Large intestine (tissue), 3 donors: ENCODE measurements around the gene BPNT1. TPM values are rescaled to one million over a fixed set of nuclear protein-coding genes. Genes with fewer than 3 reads are reported as not detected.
"Not testable (repeated sequence)": the region's sequence is repeated elsewhere in the genome, so short reads cannot be mapped to it uniquely, and the experiment has no call there.

Source experiments
- DNase-seq, 2 donors: peaks; one replicate each; pipeline versions ENCODE4 v3.0.0 to v3.0.0-alpha.2; 2013
- H3K27ac ChIP-seq: one replicate; pipeline ENCODE4 v1.5.1; 2013; ENCODE audit warnings: low read length
- H3K27me3 ChIP-seq: 2 replicates; pipeline ENCODE4 v1.6.1; 2013; ENCODE audit warnings: low read length; ENCODE audit not compliant: control insufficient read depth, insufficient read depth
- H3K36me3 ChIP-seq: 2 replicates; pipeline ENCODE4 v1.6.1; 2013; ENCODE audit warnings: low read length; ENCODE audit not compliant: control insufficient read depth, insufficient read depth
- H3K4me1 ChIP-seq: one replicate; pipeline ENCODE4 v1.6.1; 2013; ENCODE audit warnings: low read length; ENCODE audit not compliant: control insufficient read depth, insufficient read depth
- H3K4me3 ChIP-seq: one replicate; pipeline ENCODE4 v1.5.1; 2013; ENCODE audit warnings: low read length
- H3K9me3 ChIP-seq: one replicate; pipeline ENCODE4 v1.6.1; 2013; ENCODE audit warnings: mild to moderate bottlenecking, low read depth, low read length, moderate library complexity; ENCODE audit not compliant: control insufficient read depth
- WGBS: methylation state at CpG from one replicate; pipeline ENCODE4 v1.1.5; 2013; ENCODE audit warnings: low lambda C conversion rate; ENCODE audit not compliant: insufficient coverage; 5-methylcytosine and 5-hydroxymethylcytosine counted together
- polyA plus RNA-seq: library from polyadenylated mRNA; unstranded; fragments of 120-200 nt; gene quantifications from one replicate; pipeline ENCODE4 v1.2.1, GENCODE V29; 2013

BPNT1 gene
- polyA plus RNA-seq, 1 donor = 41.3 TPM

DNA sequence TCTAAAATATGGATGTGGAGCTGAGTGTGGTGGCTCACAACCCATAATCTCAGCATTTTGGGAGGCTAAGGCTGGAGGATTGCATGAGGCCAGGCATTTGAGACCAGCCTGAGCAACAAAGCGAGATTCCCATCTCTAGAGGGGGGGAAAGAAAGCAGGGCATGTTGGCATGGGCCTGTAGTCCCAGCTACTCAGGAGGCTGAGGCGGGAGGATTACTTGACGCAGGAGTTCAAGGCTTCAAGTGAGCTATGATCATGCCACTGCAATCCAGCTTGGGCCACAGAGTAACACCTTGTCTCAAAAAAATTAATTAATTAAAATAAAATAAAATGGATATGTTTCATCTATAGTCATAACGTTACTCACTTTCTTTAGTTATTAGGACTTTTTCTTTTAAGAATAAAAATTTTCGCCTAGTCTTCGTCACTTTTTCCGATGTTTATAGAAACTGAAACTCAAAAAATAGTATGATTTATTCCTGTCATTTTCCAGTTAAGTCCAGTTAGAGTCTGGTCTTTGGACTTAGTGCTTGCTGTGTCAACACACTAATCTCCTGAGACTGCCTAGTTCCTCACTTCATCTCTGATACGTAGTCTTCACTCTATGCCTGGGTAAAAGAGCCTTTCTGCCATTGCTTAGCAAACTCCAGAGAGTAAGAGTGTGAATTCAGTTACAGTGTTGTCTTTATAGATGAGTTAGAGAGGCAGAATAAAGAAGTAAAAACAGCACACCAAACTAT is 32.4 kb upstream of the BPNT1 start:
- peak overlapping the region; percentile 100 for H3K27ac ChIP-seq
- no peaks in the 10 kb centered on the region for H3K9me3 ChIP-seq
- no peaks in the 10 kb centered on the region for H3K27me3 ChIP-seq
- 26% methylated on average over 3 of the region's 8 CpGs for WGBS
- peak; percentile 85 to 94 for DNase-seq
- peaks cover 40% of the 10 kb centered on the region for H3K4me1 ChIP-seq
- no peak overlapping the region for H3K4me3 ChIP-seq
- H3K36me3 ChIP-seq = peaks cover 3% of the 10 kb centered on the region

DNA sequence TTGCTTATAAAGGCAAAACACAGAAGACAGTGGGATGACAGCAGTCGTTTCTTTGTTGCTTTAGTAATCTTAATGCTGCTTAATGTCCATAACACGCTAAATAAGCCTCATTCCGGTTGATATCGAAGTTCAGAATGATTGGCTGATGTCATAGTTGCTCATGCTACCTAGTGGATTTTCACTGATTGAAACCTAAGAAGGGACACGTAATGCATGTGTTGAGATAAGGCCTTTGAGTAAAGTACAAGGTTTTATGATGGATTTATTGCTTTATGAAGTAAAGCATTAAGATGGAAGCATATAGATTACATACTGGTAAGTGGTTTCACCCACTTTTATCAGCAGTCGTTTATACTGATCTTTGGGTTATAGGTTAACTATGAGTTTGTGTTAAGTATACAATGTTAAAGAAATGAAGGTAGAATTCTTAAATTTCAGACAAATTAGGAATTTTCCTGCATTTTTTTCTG is 29.5 kb upstream of the BPNT1 start:
- Histone ChIP-seq H3K9me3 (no peaks in the 10 kb centered on the region), H3K36me3 (peaks cover 18% of the 10 kb centered on the region), H3K4me1 (peaks cover 28% of the 10 kb centered on the region), H3K27ac (peak overlapping the region; percentile 100), H3K4me3 (peak overlapping the region; percentile 55), H3K27me3 (no peaks in the 10 kb centered on the region)
- WGBS = 20% methylated on average over 2 of the region's 6 CpGs
- DNase-seq = peak; percentile 84 to 98

DNA sequence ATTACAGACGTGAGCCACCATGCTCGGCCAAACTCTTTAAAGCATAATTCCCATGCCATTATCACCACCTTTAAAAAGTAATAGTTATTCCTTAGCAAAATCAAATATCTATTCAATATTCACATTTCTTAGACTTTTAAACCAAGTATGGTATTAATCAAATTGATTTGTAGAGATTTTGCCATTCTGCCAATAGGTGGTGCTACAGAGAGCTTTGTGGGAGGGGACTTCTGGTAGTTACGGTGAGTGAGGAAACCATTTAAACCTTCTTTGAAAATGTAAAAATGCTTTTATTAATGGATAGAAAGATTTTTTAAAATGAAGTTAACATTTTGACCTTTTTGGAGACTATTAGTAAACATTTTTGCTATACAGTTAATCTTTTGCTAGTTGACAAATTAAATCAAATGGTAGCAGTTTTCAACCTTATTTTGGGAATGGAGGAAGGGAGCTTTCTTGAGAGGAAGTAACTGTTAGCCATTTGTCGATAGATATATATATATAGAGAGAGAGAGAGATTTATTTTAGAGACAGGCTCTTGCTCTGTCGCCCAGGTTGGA is 23.6 kb upstream of the BPNT1 start:
- Histone ChIP-seq H3K27ac (peak overlapping the region; percentile 13), H3K4me1 (no peaks in the 10 kb centered on the region), H3K4me3 (no peak overlapping the region), H3K9me3 (no peaks in the 10 kb centered on the region), H3K36me3 (peaks cover 37% of the 10 kb centered on the region), H3K27me3 (no peaks in the 10 kb centered on the region)
- DNase-seq = no peak
- WGBS = 57% methylated on average over 1 of the region's 5 CpGs

DNA sequence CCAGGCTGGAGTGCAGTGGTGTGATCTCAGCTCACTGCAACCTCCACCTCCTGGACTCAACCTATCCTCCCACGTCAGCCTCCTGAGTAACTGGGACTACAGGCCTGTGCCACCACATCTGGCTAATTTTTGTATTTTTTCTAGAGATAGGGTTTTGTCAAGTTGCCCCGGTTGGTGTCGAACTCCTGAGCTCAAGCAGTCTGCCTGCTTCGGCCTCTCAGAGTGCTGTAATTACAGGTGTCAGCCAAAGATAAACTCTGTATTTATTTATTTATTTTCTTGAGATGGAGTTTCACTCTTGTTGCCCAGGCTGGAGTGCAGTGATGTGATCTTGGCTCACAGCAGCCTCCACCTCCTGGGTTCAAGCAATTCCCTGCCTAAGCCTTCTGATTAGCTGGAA is 23.0 kb upstream of the BPNT1 start:
- H3K9me3 ChIP-seq, H3K4me1 ChIP-seq, H3K27ac ChIP-seq, H3K4me3 ChIP-seq, H3K27me3 ChIP-seq, DNase-seq: not testable (repeated sequence)
- no CpG with 5 or more reads among the region's 4 CpGs for WGBS
- peaks cover 40% of the 10 kb centered on the region for H3K36me3 ChIP-seq

DNA sequence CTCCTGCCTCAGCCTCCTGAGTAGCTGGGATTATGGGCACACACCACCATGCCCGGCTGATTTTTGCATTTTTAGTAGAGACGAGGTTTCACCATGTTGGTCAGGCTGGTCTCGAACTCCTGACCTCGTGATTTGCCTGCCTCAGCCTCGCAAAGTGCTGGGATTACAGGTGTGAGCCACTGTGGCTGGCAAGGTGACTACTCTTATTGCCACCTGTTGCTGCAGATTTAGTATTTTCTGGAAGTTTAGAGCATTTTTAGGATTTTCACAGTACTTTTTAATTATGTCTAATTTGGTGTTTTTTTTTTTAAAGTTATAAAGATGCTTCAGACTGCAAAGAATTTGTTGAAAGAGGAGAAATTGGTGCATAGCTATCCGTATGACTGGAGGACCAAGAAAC is 20.9 kb upstream of the BPNT1 start:
- WGBS = no CpG with 5 or more reads among the region's 6 CpGs
- H3K4me1 ChIP-seq, H3K27me3 ChIP-seq, H3K9me3 ChIP-seq, H3K27ac ChIP-seq, DNase-seq, H3K4me3 ChIP-seq: not testable (repeated sequence)
- peaks cover 43% of the 10 kb centered on the region for H3K36me3 ChIP-seq

DNA sequence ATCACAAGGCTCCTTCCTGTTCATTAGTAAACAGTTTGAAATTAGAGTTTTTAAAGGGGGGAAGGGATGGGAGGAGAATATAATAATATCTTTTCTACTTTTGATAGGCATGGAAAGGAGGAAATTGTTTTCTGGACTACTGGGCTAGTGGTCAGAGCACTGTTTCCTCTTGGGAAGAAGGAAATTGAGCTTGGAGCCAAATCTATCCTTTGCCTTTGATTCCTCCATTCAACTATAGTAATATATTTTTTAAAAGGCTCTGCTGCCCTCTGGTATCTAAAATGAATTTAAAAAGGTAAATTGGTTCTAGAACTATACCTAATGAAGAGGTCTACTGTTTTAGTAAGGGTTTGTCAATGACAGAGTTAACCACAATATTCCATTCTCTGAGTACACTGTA is 10.2 kb upstream of the BPNT1 start:
- Histone ChIP-seq H3K9me3 (no peaks in the 10 kb centered on the region), H3K4me1 (peaks cover 4% of the 10 kb centered on the region), H3K36me3 (peaks cover 43% of the 10 kb centered on the region), H3K4me3 (no peak overlapping the region), H3K27ac (no peak overlapping the region), H3K27me3 (no peaks in the 10 kb centered on the region)
- DNase-seq = no peak

DNA sequence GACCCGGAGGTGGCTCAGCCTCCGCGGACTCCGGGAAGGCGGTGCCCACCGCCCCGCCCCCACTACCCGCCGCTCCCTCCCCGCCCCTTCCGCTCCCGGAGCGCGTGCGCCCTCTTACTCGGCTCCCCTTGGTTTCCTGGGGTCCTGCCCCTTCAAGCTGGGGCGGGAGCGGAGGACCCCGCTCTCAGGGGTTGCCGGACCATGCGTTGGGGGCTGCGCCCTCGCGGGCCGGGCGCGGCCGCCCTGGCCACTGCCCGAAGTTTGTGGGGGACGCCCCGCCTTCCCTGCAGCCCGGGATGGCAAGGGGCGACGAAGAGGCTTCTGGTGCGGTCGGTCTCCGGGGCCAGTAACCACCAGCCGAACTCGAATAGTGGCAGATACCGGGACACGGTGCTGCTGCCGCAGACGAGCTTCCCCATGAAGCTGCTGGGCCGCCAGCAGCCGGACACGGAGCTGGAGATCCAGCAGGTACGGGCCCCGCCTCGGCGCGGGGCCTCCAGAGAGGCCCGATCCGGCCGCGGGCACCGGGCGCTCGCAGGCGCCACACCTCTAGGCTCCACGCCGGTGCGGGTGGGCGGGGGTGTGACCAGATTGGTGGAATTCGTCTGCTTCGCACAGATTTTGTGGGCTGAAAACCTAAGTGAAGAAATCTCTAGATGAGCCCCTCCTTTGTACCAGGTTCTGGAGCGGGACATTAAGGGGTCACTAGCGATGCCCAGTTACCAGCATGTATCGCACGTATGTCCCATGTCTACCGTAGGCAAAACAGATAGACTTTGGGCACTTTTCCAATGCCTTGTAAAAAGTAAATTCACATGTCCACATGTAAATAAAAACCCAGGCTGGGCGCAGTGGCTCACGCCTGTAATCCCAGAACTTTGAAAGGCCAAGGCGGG is 4.7 kb upstream of the BPNT1 start, which contains the start of gene IARS2:
TSS of gene IARS2 (plus strand) at position 117 of the 896 bp plus-strand sequence. CDS start at position 202, 85 bp downstream.
- DNase-seq = peak; percentile 85 to 90
- Histone ChIP-seq H3K4me1 (peaks cover 5% of the 10 kb centered on the region), H3K9me3 (no peaks in the 10 kb centered on the region), H3K27ac (peak within 1 kb of the TSS; percentile 93), H3K4me3 (peak within 1 kb of the TSS; percentile 91), H3K27me3 (no peaks in the 10 kb centered on the region), H3K36me3 (peaks cover 11% of the 10 kb centered on the region)
- no CpG with 5 or more reads among the region's 73 CpGs for WGBS

DNA sequence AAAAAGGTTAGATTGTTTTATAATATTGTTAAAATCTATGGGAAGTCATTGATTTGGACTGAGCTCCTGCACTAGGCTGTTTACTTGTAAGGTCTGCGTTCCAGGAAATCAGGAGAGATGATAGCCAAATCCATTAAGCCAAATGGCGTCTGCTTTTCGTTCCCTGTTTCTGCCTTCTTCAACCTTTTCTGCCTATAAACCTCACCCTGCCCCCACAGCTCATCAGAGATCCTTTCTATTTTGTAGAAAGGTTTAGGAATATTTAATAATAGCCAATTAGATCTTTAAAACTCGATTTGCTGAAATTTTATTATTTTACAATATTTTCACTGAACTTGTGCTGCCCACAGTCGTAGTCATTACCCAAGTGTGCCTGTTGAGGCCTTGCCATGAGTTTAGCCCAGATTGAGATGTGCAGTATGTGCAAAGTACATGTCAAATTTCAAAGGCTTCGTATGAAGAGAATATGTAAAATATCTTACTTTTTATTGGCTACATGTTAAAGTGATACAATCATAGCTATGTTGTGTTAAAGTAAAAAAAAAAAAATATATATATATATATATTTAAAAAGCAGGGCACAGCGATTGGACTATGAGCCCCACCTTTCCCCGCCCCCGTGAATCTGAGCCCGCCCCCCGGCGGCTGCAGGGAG is 3.9 kb upstream of the BPNT1 start:
- WGBS = 75% methylated on average over 2 of the region's 12 CpGs
- Histone ChIP-seq H3K27me3 (no peaks in the 10 kb centered on the region), H3K36me3 (peaks cover 11% of the 10 kb centered on the region), H3K4me3 (no peak overlapping the region), H3K4me1 (peaks cover 5% of the 10 kb centered on the region), H3K9me3 (no peaks in the 10 kb centered on the region), H3K27ac (peak overlapping the region; percentile 14)
- no peak for DNase-seq

DNA sequence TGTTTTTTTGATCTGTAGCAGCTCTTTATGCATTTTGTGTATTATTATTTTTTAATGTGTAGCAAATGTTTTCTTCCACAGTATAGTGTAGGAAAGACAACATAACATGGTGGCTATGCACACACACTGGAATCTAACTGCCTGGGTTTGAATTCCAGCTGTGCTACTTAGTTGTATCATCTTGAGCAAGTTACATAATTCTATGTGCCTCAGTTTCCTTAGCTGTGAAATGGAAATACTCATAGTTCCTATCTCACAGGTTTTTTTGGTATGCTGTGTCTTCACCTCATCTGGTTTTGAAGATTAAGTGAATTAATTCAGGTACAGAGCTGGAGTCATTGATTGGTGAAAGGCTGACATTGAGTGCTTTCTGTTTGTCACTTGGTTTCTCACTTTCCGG is 3.1 kb upstream of the BPNT1 start:
- H3K4me3 ChIP-seq = no peak overlapping the region
- H3K27me3 ChIP-seq = no peaks in the 10 kb centered on the region
- H3K27ac ChIP-seq = no peak overlapping the region
- 88% methylated on average over 1 of the region's 1 CpG for WGBS
- peaks cover 8% of the 10 kb centered on the region for H3K36me3 ChIP-seq
- DNase-seq = no peak
- peaks cover 5% of the 10 kb centered on the region for H3K4me1 ChIP-seq
- no peaks in the 10 kb centered on the region for H3K9me3 ChIP-seq

DNA sequence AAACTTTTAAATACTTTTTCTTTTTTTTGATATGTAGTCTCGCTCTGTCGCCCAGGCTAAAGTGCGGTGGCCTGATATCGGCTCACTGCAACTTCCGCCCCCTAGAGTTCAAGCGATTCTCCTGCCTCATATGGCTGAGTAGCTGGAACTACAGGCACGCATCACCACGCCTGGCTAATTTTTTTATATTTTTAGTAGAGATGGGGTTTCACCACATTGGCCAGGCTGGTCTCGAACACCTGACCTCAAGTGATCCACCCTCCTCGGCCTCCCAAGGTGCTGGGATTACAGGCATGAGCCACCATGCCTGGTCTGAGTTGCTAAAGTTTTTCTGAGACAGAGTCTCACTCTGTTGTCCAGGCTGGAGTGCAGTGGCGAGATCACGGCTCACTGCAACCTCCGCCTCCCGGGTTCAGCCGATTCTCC is 3.3 kb downstream of the BPNT1 start:
- H3K4me3 ChIP-seq, H3K4me1 ChIP-seq, H3K36me3 ChIP-seq, H3K27ac ChIP-seq, H3K27me3 ChIP-seq, DNase-seq, H3K9me3 ChIP-seq: not testable (repeated sequence)
- WGBS = 100% methylated on average over 3 of the region's 15 CpGs
